Immature natural killer cell (primary cell): Measurements from ENCODE around the gene TPCN1. TPM values are rescaled to one million over a fixed set of nuclear protein-coding genes. Genes with fewer than 3 reads are reported as not detected.
A peak's percentile ranks its signal among the peaks of the same experiment; 100 is the strongest.

Experiments used
- DNase-seq, 3 donors: peaks; one replicate each; pipeline ENCODE4 v3.0.0; 2022; ENCODE audit warnings: mixed read lengths in 1 of 3
- H3K27ac Mint-ChIP-seq, 6 donors: one replicate each; pipeline ENCODE4 v1.8.0; 2020; ENCODE audit warnings: mixed read lengths in 6 of 6, mild to moderate bottlenecking in 5 of 6, inconsistent platforms in 4 of 6, moderate library complexity in 3 of 6
- H3K27me3 Mint-ChIP-seq, 3 donors: one replicate each; pipeline ENCODE4 v1.8.0; 2020 to 2021; ENCODE audit warnings: low read depth in 3 of 3, mild to moderate bottlenecking in 3 of 3, mixed read lengths in 3 of 3, moderate library complexity in 3 of 3, inconsistent platforms in 1 of 3
- H3K36me3 Mint-ChIP-seq, 3 donors: one replicate each; pipeline ENCODE4 v1.8.0; 2020; ENCODE audit warnings: mixed read lengths in 3 of 3, inconsistent platforms in 2 of 3, mild to moderate bottlenecking in 2 of 3
- H3K4me1 Mint-ChIP-seq, 2 donors: one replicate each; pipeline ENCODE4 v1.8.0; 2020; ENCODE audit warnings: inconsistent platforms in 2 of 2, mild to moderate bottlenecking in 2 of 2, mixed read lengths in 2 of 2, moderate library complexity in 1 of 2
- H3K4me3 Mint-ChIP-seq, 5 donors: one replicate each; pipeline ENCODE4 v1.8.0; 2020; ENCODE audit warnings: mild to moderate bottlenecking in 5 of 5, mixed read lengths in 5 of 5, inconsistent platforms in 3 of 5, moderate library complexity in 3 of 5
- H3K9me3 Mint-ChIP-seq, 6 donors: one replicate each; pipeline ENCODE4 v1.8.0; 2020; ENCODE audit warnings: mild to moderate bottlenecking in 6 of 6, mixed read lengths in 6 of 6, inconsistent platforms in 4 of 6, moderate library complexity in 3 of 6
- polyA plus RNA-seq, 3 donors: library from polyadenylated mRNA; unstranded; fragments of 300-500 nt; fragmentation: Illumina TruSeq; gene quantifications; one replicate each; pipeline ENCODE4 v1.2.3, GENCODE V29; 2021

The TPCN1 gene
- polyA plus RNA-seq, 3 donors from 2014 or later: 3.0 to 3.1 TPM; not detected in 1

- Mint-ChIP-seq H3K4me3 (no peak overlapping the region), H3K4me1 (no peaks in the 10 kb centered on the region), H3K9me3 (no peaks in the 10 kb centered on the region), H3K27me3 (peaks cover 0 to 3% (median 0%) of the 10 kb centered on the region in 3 donors), H3K27ac (no peak overlapping the region), H3K36me3 (peaks cover 0 to 6% (median 0%) of the 10 kb centered on the region in 3 donors)
- DNase-seq: no peak
Measured at GRCh38 chr12:113244047-113244460, 22.8 kb downstream of the TPCN1 start.

GRCh38 chr12:113244478-113244958 is 23.3 kb downstream of the TPCN1 start:
- Mint-ChIP-seq H3K4me3 (peak overlapping the region in 1 of 5 donors; percentile 29), H3K27ac (no peak overlapping the region), H3K36me3 (peaks cover 0 to 6% (median 0%) of the 10 kb centered on the region in 3 donors), H3K27me3 (peaks cover 0 to 3% (median 0%) of the 10 kb centered on the region in 3 donors), H3K4me1 (no peaks in the 10 kb centered on the region), H3K9me3 (no peaks in the 10 kb centered on the region)
- DNase-seq: no peak

GRCh38 chr12:113245695-113246477 is 24.6 kb downstream of the TPCN1 start:
- Mint-ChIP-seq H3K27ac (no peak overlapping the region), H3K4me3 (no peak overlapping the region), H3K36me3 (peaks cover 0 to 6% (median 0%) of the 10 kb centered on the region in 3 donors), H3K27me3 (peaks cover 0 to 3% (median 0%) of the 10 kb centered on the region in 3 donors), H3K4me1 (no peaks in the 10 kb centered on the region), H3K9me3 (no peaks in the 10 kb centered on the region)
- DNase-seq: no peak

- no peak overlapping the region for H3K4me3 Mint-ChIP-seq
- H3K27ac Mint-ChIP-seq: no peak overlapping the region
- H3K27me3 Mint-ChIP-seq: peaks cover 0 to 3% (median 0%) of the 10 kb centered on the region in 3 donors
- no peaks in the 10 kb centered on the region for H3K9me3 Mint-ChIP-seq
- H3K4me1 Mint-ChIP-seq: no peaks in the 10 kb centered on the region
- no peak for DNase-seq
- peaks cover 0 to 6% (median 0%) of the 10 kb centered on the region in 3 donors for H3K36me3 Mint-ChIP-seq
Measured at GRCh38 chr12:113246478-113247122, 25.3 kb downstream of the TPCN1 start.

- no peaks in the 10 kb centered on the region for H3K4me1 Mint-ChIP-seq
- peak overlapping the region in 1 of 6 donors; percentile 16 for H3K27ac Mint-ChIP-seq
- no peak overlapping the region for H3K4me3 Mint-ChIP-seq
- H3K9me3 Mint-ChIP-seq: no peaks in the 10 kb centered on the region
- no peak for DNase-seq
- H3K36me3 Mint-ChIP-seq: peaks cover 0 to 6% (median under 1%) of the 10 kb centered on the region in 3 donors
- peaks cover 0 to 3% (median 0%) of the 10 kb centered on the region in 3 donors for H3K27me3 Mint-ChIP-seq
Measured at GRCh38 chr12:113247123-113248050, 26.1 kb downstream of the TPCN1 start.

GRCh38 chr12:113248051-113248825 is 27.0 kb downstream of the TPCN1 start:
- no peak for DNase-seq
- Mint-ChIP-seq H3K4me3 (no peak overlapping the region), H3K27me3 (peaks cover 0 to 3% (median 0%) of the 10 kb centered on the region in 3 donors), H3K9me3 (peaks cover 0 to under 1% (median 0%) of the 10 kb centered on the region in 6 donors), H3K4me1 (no peaks in the 10 kb centered on the region), H3K27ac (peak overlapping the region in 2 of 6 donors; percentile 16 to 37), H3K36me3 (peaks cover 0 to 6% (median 2%) of the 10 kb centered on the region in 3 donors)

- Mint-ChIP-seq H3K27me3 (peaks cover 0 to 3% (median 0%) of the 10 kb centered on the region in 3 donors), H3K27ac (peak overlapping the region in 1 of 6 donors; percentile 37), H3K4me3 (no peak overlapping the region), H3K9me3 (peaks cover 0 to 7% (median 0%) of the 10 kb centered on the region in 6 donors), H3K4me1 (no peaks in the 10 kb centered on the region), H3K36me3 (peaks cover 0 to 6% (median 2%) of the 10 kb centered on the region in 3 donors)
- no peak for DNase-seq
Measured at GRCh38 chr12:113248842-113249435, 27.7 kb downstream of the TPCN1 start.

- Mint-ChIP-seq H3K4me1 (no peaks in the 10 kb centered on the region), H3K27ac (no peak overlapping the region), H3K9me3 (peaks cover 0 to 8% (median 0%) of the 10 kb centered on the region in 6 donors), H3K27me3 (peaks cover 0 to 2% (median 0%) of the 10 kb centered on the region in 3 donors), H3K36me3 (peaks cover 0 to 6% (median 2%) of the 10 kb centered on the region in 3 donors), H3K4me3 (no peak overlapping the region)
- no peak for DNase-seq
Measured at GRCh38 chr12:113249546-113249945, 28.3 kb downstream of the TPCN1 start.

GRCh38 chr12:113250045-113250444 is 28.8 kb downstream of the TPCN1 start:
- H3K4me1 Mint-ChIP-seq: no peaks in the 10 kb centered on the region
- H3K4me3 Mint-ChIP-seq: no peak overlapping the region
- no peak overlapping the region for H3K27ac Mint-ChIP-seq
- H3K36me3 Mint-ChIP-seq: peaks cover 0 to 6% (median 2%) of the 10 kb centered on the region in 3 donors
- H3K9me3 Mint-ChIP-seq: peaks cover 0 to 8% (median 0%) of the 10 kb centered on the region in 6 donors
- H3K27me3 Mint-ChIP-seq: no peaks in the 10 kb centered on the region
- DNase-seq: no peak

- DNase-seq: no peak
- H3K27me3 Mint-ChIP-seq: no peaks in the 10 kb centered on the region
- peaks cover 0 to 6% (median 2%) of the 10 kb centered on the region in 3 donors for H3K36me3 Mint-ChIP-seq
- H3K4me1 Mint-ChIP-seq: no peaks in the 10 kb centered on the region
- peaks cover 0 to 8% (median 0%) of the 10 kb centered on the region in 6 donors for H3K9me3 Mint-ChIP-seq
- H3K27ac Mint-ChIP-seq: no peak overlapping the region
- no peak overlapping the region for H3K4me3 Mint-ChIP-seq
Measured at GRCh38 chr12:113251404-113252070, 30.3 kb downstream of the TPCN1 start.

- H3K4me3 Mint-ChIP-seq: no peak overlapping the region
- peaks cover 0 to 6% (median 2%) of the 10 kb centered on the region in 3 donors for H3K36me3 Mint-ChIP-seq
- no peak for DNase-seq
- H3K27me3 Mint-ChIP-seq: no peaks in the 10 kb centered on the region
- no peaks in the 10 kb centered on the region for H3K4me1 Mint-ChIP-seq
- H3K27ac Mint-ChIP-seq: no peak overlapping the region
- H3K9me3 Mint-ChIP-seq: peaks cover 0 to 8% (median 0%) of the 10 kb centered on the region in 6 donors
Measured at GRCh38 chr12:113252494-113252893, 31.2 kb downstream of the TPCN1 start.
